Activated B cell treated with CpG ODN at 0.5 μM for 24 hours (primary cell): ENCODE results near the gene SCIN. TPM values are rescaled to one million over a fixed set of nuclear protein-coding genes. Genes with fewer than 3 reads are reported as not detected.
A peak's percentile ranks its signal among the peaks of the same experiment; 100 is the strongest.

Source experiments
- ATAC-seq: fragments of 200-7000 bp; cut with Tn5 transposase; one replicate; pipeline ENCODE4 v1.10.0; 2021; ENCODE audit warnings: low read depth, mild to moderate bottlenecking, moderate library complexity
- CTCF ChIA-PET: fragments of 350-600 bp; sonication (Branson Sonifier 250); formaldehyde crosslinking; loops from one replicate; lab custom pipeline; 2021; ENCODE audit warnings: antibody characterized with exemption; lab: Charles Lee
- POLR2A ChIA-PET: fragments of 350-600 bp; sonication (Branson Sonifier 250); formaldehyde crosslinking; loops from one replicate; lab custom pipeline; 2021; ENCODE audit warnings: antibody characterized with exemption; lab: Charles Lee
- DNase-seq: peaks from one replicate; pipeline ENCODE4 v3.0.0; 2022
- H3K27ac Mint-ChIP-seq: one replicate; pipeline ENCODE4 v1.8.0; 2020; ENCODE audit warnings: mixed read lengths
- H3K27me3 Mint-ChIP-seq: one replicate; pipeline ENCODE4 v1.8.0; 2021; ENCODE audit warnings: mixed read lengths
- H3K36me3 Mint-ChIP-seq: one replicate; pipeline ENCODE4 v1.8.0; 2021; ENCODE audit warnings: low read depth, mixed read lengths
- H3K4me1 Mint-ChIP-seq: one replicate; pipeline ENCODE4 v1.8.0; 2021; ENCODE audit warnings: mixed read lengths
- H3K4me3 Mint-ChIP-seq: one replicate; pipeline ENCODE4 v1.8.0; 2020; ENCODE audit warnings: mild to moderate bottlenecking, mixed read lengths
- H3K9me3 Mint-ChIP-seq: one replicate; pipeline ENCODE4 v1.8.0; 2020; ENCODE audit warnings: mixed read lengths
- intact Hi-C: fragments of 100-400 bp; cut with micrococcal nuclease; formaldehyde crosslinking; loops from one replicate; pipeline ENCODE4 v1.15.1; 2024
- total RNA-seq: library from RNA; stranded (reverse); gene quantifications from 2 replicates; pipeline ENCODE4 v1.2.3, GENCODE V29; 2022
- TF ChIP-seq, protein P1 (sequence below): fragments of 200-600 bp; IDR thresholded peaks from one replicate; pipeline ENCODE4 v1.8.0; 2022; ENCODE audit warnings: antibody characterized with exemption, mild to moderate bottlenecking

The SCIN gene
- total RNA-seq, 1 donor from 2014 or later, result not detected

DNA sequence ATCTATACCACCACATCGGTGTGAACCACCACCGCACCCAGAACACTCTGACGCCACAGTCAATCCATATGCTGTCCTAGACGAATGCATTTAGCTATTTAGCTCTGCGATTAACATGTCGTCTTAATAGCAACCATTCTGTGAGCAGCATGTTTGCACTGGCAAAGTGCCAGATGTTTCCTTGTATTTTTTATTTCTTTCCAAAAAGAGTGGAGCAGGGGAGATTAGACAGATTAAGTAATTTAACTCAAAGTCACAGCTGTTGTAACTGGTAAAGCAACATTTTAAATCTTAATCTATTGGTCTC lies 59.9 kb downstream of the SCIN start:
- no peak for ATAC-seq
- no peak for DNase-seq
- Mint-ChIP-seq H3K27ac (no peak overlapping the region), H3K4me3 (no peak overlapping the region), H3K4me1 (peaks cover under 1% of the 10 kb centered on the region), H3K9me3 (no peaks in the 10 kb centered on the region), H3K36me3 (no peaks in the 10 kb centered on the region), H3K27me3 (peaks cover 5% of the 10 kb centered on the region)
- intact Hi-C loops, result no loop called here
- POLR2A ChIA-PET, result no interaction called here
- TF ChIP-seq, protein P1, sequence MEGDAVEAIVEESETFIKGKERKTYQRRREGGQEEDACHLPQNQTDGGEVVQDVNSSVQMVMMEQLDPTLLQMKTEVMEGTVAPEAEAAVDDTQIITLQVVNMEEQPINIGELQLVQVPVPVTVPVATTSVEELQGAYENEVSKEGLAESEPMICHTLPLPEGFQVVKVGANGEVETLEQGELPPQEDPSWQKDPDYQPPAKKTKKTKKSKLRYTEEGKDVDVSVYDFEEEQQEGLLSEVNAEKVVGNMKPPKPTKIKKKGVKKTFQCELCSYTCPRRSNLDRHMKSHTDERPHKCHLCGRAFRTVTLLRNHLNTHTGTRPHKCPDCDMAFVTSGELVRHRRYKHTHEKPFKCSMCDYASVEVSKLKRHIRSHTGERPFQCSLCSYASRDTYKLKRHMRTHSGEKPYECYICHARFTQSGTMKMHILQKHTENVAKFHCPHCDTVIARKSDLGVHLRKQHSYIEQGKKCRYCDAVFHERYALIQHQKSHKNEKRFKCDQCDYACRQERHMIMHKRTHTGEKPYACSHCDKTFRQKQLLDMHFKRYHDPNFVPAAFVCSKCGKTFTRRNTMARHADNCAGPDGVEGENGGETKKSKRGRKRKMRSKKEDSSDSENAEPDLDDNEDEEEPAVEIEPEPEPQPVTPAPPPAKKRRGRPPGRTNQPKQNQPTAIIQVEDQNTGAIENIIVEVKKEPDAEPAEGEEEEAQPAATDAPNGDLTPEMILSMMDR, result no peak
- CTCF ChIA-PET, result no interaction called here

DNA sequence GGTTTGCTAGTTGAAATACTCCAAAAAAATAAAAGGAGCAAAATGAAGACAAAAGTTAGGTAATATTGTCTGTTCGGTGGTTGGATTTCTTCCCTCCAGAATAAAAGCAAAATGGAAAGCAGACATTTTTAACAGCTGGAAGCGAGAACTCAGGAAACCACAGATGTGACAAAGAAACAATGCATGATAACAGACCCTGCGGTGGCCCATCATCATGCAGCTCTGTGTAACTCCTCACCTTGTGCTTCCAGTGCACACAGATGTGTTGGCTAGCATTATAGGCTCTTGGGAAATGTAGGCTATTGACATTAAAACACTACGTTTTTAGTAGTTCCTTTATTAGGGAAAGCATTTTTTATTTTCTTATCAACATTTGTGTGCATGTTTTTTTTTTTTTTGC lies 63.1 kb downstream of the SCIN start:
- ChIA-PET POLR2A (no interaction called here), CTCF (no interaction called here)
- H3K36me3 Mint-ChIP-seq, result no peaks in the 10 kb centered on the region
- H3K4me3 Mint-ChIP-seq, result no peak overlapping the region
- no peaks in the 10 kb centered on the region for H3K9me3 Mint-ChIP-seq
- ATAC-seq (no peak), DNase-seq (no peak)
- TF ChIP-seq, protein P1, result no peak
- H3K27ac Mint-ChIP-seq, result no peak overlapping the region
- H3K27me3 Mint-ChIP-seq, result peaks cover 2% of the 10 kb centered on the region
- H3K4me1 Mint-ChIP-seq, result peaks cover 20% of the 10 kb centered on the region
- intact Hi-C loops, result no loop called here

DNA sequence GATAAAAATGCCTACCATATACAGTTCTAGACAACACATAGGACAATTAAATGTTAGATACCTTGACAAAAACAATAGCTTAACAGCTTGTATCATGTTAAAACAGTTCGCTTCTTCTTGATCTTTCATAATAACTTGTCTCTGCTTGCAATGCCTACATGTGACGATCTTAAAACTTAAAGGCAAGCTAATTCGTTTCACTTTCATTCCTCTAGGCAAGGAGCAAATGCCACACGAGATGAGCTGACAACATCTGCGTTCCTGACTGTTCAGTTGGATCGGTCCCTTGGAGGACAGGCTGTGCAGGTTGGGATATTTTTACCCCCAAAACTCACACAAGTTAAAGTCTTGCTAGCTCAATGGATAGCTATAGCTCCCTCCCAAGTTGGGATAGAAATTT lies 65.3 kb downstream of the SCIN start:
- POLR2A ChIA-PET, result interaction anchor here (1.2 kb wide), 1 partner anchor 51 kb away, joined by 4 read pairs; no protein-coding TSS in a partner anchor

DNA sequence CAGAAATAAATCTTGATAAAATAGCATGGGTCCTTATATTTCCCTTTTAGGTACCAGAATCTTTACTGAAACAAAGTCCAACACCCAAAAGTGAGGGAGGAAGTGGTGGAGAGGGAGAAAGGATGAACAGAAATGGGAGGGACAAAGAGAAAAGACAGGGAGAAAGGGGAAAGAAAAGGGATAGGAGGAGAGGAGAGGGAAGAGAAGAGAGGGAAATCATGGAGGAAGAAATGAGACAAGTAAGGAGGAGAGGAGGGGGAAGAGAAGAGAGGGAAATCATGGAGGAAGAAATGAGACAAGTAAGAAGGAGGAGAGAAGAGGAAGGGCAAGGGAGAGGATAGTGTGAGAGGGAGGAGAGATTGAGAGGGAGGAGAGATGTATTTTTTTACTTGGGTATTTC lies 66.8 kb downstream of the SCIN start:
- POLR2A ChIA-PET, result no interaction called here
- TF ChIP-seq, protein P1, result no peak
- intact Hi-C loops, result loop anchor here (5.0 kb wide), 2 partner anchors 1105 to 1210 kb away; no protein-coding TSS in a partner anchor
- Mint-ChIP-seq H3K36me3 (no peaks in the 10 kb centered on the region), H3K4me3 (no peak overlapping the region), H3K4me1 (peaks cover 27% of the 10 kb centered on the region), H3K9me3 (no peaks in the 10 kb centered on the region), H3K27ac (peak overlapping the region; percentile 37), H3K27me3 (peaks cover 2% of the 10 kb centered on the region)
- CTCF ChIA-PET, result no interaction called here
- DNase-seq, result no peak
- ATAC-seq, result no peak

More for the DNA sequence above, 65.3 kb downstream of the SCIN start:
- DNase-seq (no peak), ATAC-seq (peak; percentile 43)
- H3K9me3 Mint-ChIP-seq, result no peaks in the 10 kb centered on the region
- no peaks in the 10 kb centered on the region for H3K36me3 Mint-ChIP-seq
- peak overlapping the region; percentile 56 for H3K27ac Mint-ChIP-seq
- peak overlapping the region; percentile 68 for H3K4me3 Mint-ChIP-seq
- CTCF ChIA-PET, result interaction anchor here (1.1 to 1.9 kb wide), 5 partner anchors 51 to 631 kb away, joined by 4 to 9 read pairs (median 5); partner anchors contain the start of gene ARL4A
- H3K4me1 Mint-ChIP-seq, result peaks cover 27% of the 10 kb centered on the region
- intact Hi-C loops, result loop anchor here (5.0 kb wide), 2 partner anchors 1106 to 1209 kb away; no protein-coding TSS in a partner anchor
- TF ChIP-seq, protein P1, result no peak
- peaks cover 2% of the 10 kb centered on the region for H3K27me3 Mint-ChIP-seq

DNA sequence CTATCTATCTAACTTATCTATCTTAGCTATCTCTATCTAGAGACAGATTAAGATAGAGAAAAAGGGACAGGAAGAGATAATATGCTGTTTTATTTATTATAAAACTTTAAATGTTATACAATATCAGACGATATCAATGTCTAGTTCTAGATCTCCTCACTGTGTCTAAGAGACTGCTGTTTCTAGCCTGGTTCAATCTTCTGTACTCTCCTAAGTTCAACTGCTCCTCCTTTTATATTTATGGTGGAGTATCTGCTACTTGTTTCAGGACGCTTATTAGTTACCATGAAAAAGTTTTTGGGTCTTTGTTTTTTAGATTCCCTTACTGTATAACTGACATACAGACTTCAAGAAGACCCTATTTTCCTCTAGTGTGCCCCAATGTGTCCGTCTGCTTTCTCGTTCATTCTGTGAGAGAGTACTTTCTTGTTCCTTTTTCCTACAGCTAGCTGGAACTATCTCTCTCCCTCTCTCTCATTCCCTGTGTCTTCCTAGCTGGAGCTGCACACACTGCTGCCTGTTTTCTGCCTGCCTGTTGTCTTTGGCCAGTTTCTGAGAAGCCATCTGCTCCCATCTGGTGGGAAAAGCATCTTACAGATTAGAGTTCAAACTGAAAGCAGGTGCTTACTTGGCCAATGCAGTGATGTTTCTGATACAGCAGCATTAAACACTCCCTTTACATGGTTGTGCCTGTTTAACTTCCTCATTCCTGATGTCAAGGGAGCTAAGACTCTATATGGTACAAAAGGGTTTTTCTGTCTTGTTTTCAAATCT lies 67.5 kb downstream of the SCIN start:
- POLR2A ChIA-PET, result no interaction called here
- peak overlapping the region; percentile 76 for H3K4me3 Mint-ChIP-seq
- H3K27me3 Mint-ChIP-seq, result peaks cover 2% of the 10 kb centered on the region
- ATAC-seq (peak; percentile 78), DNase-seq (no peak)
- H3K27ac Mint-ChIP-seq, result peak overlapping the region; percentile 89
- TF ChIP-seq, protein P1, result no peak
- CTCF ChIA-PET, result interaction anchor here (0.9 to 2.0 kb wide), 5 partner anchors 37 to 624 kb away, joined by 4 to 16 read pairs (median 6); no protein-coding TSS in a partner anchor
- H3K36me3 Mint-ChIP-seq, result no peaks in the 10 kb centered on the region
- H3K4me1 Mint-ChIP-seq, result peaks cover 27% of the 10 kb centered on the region
- H3K9me3 Mint-ChIP-seq, result no peaks in the 10 kb centered on the region
- intact Hi-C loops, result loop anchor here (1.0 to 5.0 kb wide), 5 partner anchors 114 to 1821 kb away; no protein-coding TSS in a partner anchor
